ENCODE measurements around the gene SIRT4. TPM values are rescaled to one million over a fixed set of nuclear protein-coding genes. Genes with fewer than 3 reads are reported as not detected.
A peak's percentile ranks its signal among the peaks of the same experiment; 100 is the strongest.

The SIRT4 gene
- total RNA-seq, 1 donor from 2014 or later = 4.5 TPM

DNA sequence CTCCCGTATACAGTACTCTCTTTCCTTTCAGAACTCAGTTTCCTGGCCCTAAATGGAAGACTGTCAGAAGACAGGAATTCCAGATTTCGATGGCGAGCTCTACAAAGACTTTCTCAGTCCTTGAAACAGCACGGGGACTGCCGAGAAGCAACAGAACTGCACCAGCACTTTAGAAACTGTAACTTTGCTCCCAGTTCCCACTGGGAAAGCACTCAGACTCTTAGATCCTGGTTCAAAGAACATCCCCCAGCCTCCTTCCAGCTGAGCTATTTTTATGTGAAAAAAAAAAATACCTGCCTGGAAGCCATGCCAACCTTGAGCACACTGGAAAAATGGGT, 38.4 kb upstream of the SIRT4 start:
- Mint-ChIP-seq H3K4me1 (ENCODE audit: low read depth) (peaks cover 24% of the 10 kb centered on the region), H3K9me3 (ENCODE audit: low read depth) (no peaks in the 10 kb centered on the region), H3K36me3 (ENCODE audit: insufficient read depth) (no peaks in the 10 kb centered on the region), H3K27ac (peak overlapping the region; percentile 20), H3K4me3 (ENCODE audit: low read depth) (peak overlapping the region; percentile 79), H3K27me3 (no peaks in the 10 kb centered on the region)
- TF ChIP-seq, protein P1, sequence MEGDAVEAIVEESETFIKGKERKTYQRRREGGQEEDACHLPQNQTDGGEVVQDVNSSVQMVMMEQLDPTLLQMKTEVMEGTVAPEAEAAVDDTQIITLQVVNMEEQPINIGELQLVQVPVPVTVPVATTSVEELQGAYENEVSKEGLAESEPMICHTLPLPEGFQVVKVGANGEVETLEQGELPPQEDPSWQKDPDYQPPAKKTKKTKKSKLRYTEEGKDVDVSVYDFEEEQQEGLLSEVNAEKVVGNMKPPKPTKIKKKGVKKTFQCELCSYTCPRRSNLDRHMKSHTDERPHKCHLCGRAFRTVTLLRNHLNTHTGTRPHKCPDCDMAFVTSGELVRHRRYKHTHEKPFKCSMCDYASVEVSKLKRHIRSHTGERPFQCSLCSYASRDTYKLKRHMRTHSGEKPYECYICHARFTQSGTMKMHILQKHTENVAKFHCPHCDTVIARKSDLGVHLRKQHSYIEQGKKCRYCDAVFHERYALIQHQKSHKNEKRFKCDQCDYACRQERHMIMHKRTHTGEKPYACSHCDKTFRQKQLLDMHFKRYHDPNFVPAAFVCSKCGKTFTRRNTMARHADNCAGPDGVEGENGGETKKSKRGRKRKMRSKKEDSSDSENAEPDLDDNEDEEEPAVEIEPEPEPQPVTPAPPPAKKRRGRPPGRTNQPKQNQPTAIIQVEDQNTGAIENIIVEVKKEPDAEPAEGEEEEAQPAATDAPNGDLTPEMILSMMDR (IDR thresholded peaks at IDR 0.05; ENCODE audit: unreplicated experiment) = no peak
- no peak for DNase-seq (ENCODE audit: low spot score, unreplicated experiment)

DNA sequence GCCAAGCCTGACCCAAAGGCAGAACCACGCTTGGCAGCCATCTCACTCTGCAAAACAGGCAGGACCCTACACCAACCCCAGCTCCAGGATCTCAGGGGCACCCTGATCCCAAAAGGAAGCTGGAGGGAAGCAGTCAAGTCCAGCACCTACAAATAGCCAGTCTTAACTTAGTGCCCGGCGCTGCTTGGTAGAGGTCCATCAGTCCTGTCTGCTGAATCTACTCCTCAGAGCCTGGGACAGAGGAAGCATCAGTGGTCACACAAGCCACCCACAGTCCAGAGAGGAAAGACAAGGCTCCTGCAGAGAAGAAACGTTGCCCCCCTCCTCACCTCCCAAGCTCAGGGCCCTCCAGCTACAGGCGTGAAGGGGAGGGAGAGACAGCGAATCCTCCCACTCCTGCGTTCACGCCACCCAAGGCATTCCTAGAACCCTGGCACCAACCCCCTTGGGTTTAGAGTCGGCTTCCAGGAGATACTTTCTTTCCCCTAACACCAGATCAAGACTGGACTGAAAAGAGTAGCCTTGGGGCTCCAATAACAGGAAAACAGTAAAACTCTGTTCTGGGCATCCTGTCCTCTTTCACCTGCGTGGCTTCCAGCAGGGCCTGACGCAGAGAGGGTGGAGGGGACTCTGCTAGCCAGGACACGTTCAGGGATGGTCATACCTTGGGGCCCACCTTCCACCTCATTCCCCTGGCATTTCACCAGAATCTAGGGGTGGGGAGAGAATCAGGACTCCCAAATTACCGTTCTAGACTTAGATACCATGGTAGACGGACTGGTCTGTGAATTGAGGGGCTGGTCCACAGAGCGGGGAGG, 37.8 kb upstream of the SIRT4 start:
- no peaks in the 10 kb centered on the region for H3K27me3 Mint-ChIP-seq
- peaks cover 24% of the 10 kb centered on the region for H3K4me1 Mint-ChIP-seq (ENCODE audit: low read depth)
- TF ChIP-seq, protein P1 (IDR thresholded peaks at IDR 0.05; ENCODE audit: unreplicated experiment) = no peak
- no peaks in the 10 kb centered on the region for H3K9me3 Mint-ChIP-seq (ENCODE audit: low read depth)
- H3K4me3 Mint-ChIP-seq (ENCODE audit: low read depth) = peak overlapping the region; percentile 79
- DNase-seq (ENCODE audit: low spot score, unreplicated experiment) = no peak
- no peaks in the 10 kb centered on the region for H3K36me3 Mint-ChIP-seq (ENCODE audit: insufficient read depth)
- peak overlapping the region; percentile 71 for H3K27ac Mint-ChIP-seq

DNA sequence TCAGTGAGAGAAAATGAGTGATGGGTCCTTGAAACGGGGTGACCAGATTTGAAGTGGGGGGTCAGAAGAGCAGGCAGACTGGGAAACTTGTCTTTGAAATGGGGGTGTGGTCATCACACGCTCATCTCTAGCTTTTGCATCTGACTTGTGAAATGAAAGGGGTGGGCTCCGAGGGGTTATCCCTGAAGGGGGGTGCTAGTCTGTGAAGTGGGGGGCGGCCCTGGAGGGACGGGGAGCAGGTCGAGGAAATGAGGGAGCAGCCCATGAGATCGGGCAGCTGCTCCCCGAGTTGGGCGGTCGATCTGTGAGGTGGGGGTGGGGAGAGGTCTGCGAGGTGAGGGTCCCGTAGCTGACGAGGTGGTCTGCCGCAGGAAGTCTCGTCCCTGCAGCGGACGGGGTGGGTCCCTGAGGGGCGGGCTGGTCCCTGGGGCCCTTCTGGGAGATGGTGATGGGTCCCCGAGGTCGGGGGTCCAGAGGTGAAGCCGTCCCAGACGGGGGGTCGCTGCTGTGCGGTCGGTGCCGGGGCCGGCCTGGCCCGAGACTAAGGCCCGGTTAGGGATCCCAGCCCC, 37.1 kb upstream of the SIRT4 start:
- TF ChIP-seq, protein P1 (IDR thresholded peaks at IDR 0.05; ENCODE audit: unreplicated experiment) = no peak
- H3K36me3 Mint-ChIP-seq (ENCODE audit: insufficient read depth) = no peaks in the 10 kb centered on the region

DNA sequence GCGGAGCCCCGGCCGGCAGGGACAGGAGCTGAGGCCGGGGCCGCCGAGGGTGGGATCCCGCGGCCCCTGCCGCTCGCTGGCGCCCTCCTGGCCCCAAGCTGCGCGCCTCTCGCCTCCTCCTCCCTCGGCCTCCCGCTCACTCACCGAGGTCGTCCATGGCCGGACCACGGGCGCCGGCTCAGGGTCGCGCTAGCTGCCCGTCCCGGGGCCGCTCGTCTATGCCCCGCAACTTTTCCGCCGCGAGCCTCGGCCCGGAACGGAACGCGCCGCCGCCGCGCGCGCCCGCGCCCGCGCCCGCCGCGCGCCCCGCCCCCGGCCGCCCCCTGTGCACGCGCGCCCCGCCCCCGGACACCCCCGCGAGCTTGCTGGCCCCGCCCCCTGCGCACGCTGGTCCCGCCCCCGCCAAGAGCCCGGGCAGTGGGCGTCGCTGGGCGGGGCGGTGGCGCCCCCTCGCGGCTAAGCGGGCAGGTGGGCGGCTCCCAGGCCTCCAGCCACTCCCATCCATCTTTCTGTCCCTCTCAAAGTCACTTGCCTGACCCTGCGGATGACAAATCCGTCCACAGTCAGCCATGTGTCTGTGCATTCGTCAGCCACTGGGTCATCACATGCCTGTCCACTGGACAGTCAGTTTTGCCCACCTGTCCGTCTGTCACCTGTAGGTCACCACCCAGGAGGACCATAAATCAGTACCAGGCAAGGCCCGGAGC, 36.5 kb upstream of the SIRT4 start, which contains the start of gene PXN:
TSS of gene PXN (minus strand) at position 258 of the 707 bp plus-strand sequence. CDS start at position 157, 101 bp downstream.
- Mint-ChIP-seq H3K27ac (peak within 1 kb of the TSS; percentile 94), H3K36me3 (ENCODE audit: insufficient read depth) (no peaks in the 10 kb centered on the region), H3K27me3 (no peaks in the 10 kb centered on the region), H3K9me3 (ENCODE audit: low read depth) (no peaks in the 10 kb centered on the region), H3K4me1 (ENCODE audit: low read depth) (peaks cover 24% of the 10 kb centered on the region), H3K4me3 (ENCODE audit: low read depth) (peak within 1 kb of the TSS; percentile 79)
- TF ChIP-seq, protein P1 (IDR thresholded peaks at IDR 0.05; ENCODE audit: unreplicated experiment) = peak; percentile 86
- DNase-seq (ENCODE audit: low spot score, unreplicated experiment) = peak; percentile 92

More for the DNA sequence above, 37.1 kb upstream of the SIRT4 start:
- Mint-ChIP-seq H3K27ac (peak overlapping the region; percentile 71), H3K9me3 (ENCODE audit: low read depth) (no peaks in the 10 kb centered on the region), H3K4me3 (ENCODE audit: low read depth) (peak overlapping the region; percentile 79), H3K4me1 (ENCODE audit: low read depth) (peaks cover 24% of the 10 kb centered on the region), H3K27me3 (no peaks in the 10 kb centered on the region)
- DNase-seq (ENCODE audit: low spot score, unreplicated experiment) = no peak

DNA sequence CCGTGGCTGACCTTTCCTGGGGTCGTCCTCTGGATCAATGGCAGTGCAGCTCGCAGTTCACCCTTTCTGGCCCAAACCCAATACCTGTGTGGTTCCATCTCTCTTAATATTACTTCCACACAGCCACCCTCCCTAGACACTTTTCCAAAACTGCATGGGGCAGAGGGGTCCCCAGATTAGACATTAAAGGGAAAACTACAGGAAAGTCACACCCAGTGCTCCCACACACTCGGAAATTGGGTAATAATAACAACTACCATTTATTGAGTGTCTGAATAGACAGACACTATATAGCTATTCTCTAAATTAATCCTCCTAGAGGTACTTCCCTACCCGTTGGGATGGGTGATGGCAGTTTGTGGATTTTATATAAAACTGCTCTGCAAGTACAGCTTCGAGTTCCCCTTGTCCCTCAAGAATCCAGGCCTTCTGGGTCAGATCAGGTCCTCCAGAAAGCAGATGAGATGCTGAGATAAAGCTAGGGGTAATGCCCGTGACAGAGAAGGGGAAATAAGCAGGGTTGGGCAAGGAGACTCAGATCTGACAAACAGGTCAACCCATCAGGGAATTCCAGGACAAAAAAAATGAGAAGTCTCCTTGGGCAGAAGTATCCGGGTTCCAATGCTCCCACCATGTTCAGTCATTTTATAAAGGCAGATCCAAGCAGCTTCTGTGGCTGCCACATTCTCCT, 35.8 kb upstream of the SIRT4 start:
- peak overlapping the region; percentile 94 for H3K27ac Mint-ChIP-seq
- H3K36me3 Mint-ChIP-seq (ENCODE audit: insufficient read depth) = no peaks in the 10 kb centered on the region
- H3K4me3 Mint-ChIP-seq (ENCODE audit: low read depth) = peak overlapping the region; percentile 78
- no peaks in the 10 kb centered on the region for H3K27me3 Mint-ChIP-seq
- H3K9me3 Mint-ChIP-seq (ENCODE audit: low read depth) = no peaks in the 10 kb centered on the region
- DNase-seq (ENCODE audit: low spot score, unreplicated experiment) = no peak
- TF ChIP-seq, protein P1 (IDR thresholded peaks at IDR 0.05; ENCODE audit: unreplicated experiment) = no peak
- H3K4me1 Mint-ChIP-seq (ENCODE audit: low read depth) = peaks cover 24% of the 10 kb centered on the region
